GM21360 (cell line): ENCODE measurements around the gene FARP2.
"Not testable (repeated sequence)": the region's sequence is repeated elsewhere in the genome, so short reads cannot be mapped to it uniquely, and the experiment has no call there.

Experiments
- ATAC-seq: cut with Tn5 transposase; IDR thresholded peaks from one replicate; pipeline ENCODE4 v1.9.1; 2021; ENCODE audit warnings: mild to moderate bottlenecking, moderate library complexity; ENCODE audit not compliant: unreplicated experiment

Gene FARP2

GRCh38 chr2:241519669-241520068 is 163.6 kb downstream of the FARP2 start:
- no peak for ATAC-seq

GRCh38 chr2:241522477-241522876 is 166.4 kb downstream of the FARP2 start:
- ATAC-seq = no peak

DNA sequence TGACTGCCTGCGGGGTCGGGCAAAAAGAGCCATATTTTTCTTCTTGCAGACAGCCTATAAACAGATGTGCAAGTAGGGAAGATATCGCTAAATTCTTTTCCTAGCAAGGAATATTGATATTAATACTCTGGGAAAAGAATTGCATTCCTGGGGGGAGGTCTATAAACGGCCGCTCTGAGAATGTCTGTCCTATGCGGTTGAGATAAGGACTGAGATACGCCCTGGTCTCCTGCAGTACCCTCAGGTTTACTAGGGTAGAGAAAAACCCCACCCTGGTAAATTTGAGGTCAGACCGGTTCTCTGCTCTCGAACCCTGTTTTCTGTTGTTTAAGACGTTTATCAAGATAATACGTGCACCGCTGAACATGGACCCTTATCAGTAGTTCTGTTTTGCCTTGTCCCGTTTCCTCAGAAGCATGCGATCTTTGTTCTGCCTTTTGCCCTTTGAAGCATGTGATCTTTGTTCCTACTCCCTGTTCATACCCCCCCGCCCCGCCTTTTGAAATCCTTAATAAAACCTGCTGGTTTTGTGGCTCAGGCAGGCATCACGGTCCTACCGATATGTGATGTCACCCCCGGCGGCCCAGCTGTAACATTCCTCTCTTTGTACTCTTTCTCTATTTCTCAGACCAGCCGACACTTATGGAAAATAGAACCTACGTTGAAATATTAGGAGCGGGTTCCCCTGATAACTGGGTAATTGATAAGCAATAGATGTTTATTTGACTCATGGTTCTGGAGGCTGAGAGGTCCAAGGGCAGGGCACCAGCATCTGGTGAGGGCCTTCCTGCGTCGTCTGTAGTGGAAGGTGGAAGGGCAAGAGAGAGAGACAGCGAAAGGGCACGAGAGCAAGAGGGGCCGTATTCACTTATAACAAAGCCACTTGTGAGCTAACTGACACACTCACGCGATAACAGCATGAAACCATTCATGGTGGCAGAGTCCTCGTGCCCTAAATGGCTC is 170.0 kb downstream of the FARP2 start:
- not testable (repeated sequence) for ATAC-seq

- no peak for ATAC-seq
These were observed 174.5 kb downstream of the FARP2 start for GRCh38 chr2:241530571-241530970.

DNA sequence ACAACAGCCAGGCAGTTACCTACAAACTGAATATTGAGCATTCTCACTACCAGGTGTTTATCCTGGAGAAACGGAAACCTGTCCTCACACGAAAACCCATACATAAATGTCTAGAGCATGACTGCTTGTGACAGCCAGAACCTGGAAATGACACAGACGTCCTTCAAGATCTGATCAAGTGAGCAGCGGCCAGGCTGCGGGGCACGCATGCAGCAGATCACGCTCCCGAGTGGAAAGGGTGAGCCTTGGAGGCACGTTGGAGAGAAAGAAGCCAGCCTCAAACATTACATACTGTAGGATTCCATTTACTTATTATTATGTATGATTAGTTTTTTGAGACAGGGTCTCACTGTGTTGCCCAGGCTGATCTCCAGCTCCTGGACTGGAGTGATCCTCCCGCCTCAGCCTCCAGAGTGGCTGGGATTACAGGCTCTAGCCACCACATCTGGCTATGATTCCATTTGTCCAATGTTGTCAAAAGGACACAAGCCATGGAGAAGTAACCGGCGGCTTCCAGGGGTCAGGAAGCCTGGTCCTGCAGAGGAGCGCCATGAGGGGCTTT is 175.2 kb downstream of the FARP2 start:
- ATAC-seq = no peak

DNA sequence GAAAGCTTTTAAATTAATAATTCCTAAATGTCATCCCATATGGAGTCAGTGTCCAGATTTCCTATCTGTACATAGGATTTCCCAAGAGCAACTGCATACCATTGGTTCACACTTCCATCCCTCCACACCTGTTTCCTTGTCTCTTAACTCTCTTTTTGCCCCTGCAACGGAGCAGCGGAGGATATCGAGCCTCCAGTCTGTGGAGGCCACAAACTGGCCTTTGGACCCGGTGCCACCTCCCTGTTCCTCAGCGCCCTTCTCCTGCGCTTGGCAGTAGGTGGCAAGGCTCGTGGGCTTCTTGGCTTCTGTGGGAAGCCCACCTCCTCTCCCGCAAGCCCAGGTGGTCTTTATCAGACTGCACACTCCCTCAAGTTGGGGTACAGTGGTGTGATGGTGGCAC is 176.1 kb downstream of the FARP2 start:
- no peak for ATAC-seq

GRCh38 chr2:241532733-241533601 is 176.9 kb downstream of the FARP2 start:
- ATAC-seq = no peak

GRCh38 chr2:241534293-241534692 is 178.2 kb downstream of the FARP2 start:
- no peak for ATAC-seq

DNA sequence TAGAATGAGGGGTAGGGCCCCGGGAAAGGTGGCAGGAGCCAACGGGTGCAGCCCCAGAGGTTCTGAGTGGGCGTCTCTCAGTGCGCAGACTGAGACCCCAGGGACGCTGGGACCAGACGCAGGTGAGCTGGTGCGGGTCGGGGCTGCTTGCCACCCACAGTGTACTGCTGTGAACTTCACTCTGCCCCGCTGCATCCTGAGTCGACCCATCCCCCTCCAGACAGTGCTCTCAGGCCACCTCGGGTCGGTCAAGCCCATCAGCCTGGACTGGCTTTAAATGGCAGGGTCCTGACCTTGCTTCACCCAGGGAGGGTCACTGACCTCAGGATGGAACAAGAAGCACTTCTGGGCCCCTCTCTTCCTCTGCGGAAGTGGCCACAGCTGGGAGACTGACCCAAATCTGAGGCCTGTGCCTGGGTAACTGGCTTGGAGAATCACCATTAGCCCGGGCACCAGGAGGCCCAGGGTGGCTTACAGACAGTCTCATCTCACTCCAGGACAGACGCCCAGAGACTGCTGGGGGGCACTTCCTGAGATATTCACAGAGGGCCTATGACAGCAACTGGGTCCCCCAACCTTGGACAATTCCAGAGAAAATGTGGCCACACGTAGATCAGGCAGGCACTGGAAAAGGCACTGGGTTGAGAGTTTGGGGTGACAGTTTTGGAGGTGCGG is 178.8 kb downstream of the FARP2 start:
- ATAC-seq = no peak

GRCh38 chr2:241535871-241536655 is 180.0 kb downstream of the FARP2 start:
- ATAC-seq = no peak

GRCh38 chr2:241538838-241539615 is 182.9 kb downstream of the FARP2 start:
- no peak for ATAC-seq

- ATAC-seq = no peak
These were observed 183.7 kb downstream of the FARP2 start for GRCh38 chr2:241539616-241540374.

GRCh38 chr2:241540401-241540770 is 184.3 kb downstream of the FARP2 start:
- ATAC-seq = no peak

GRCh38 chr2:241540771-241541561 is 184.9 kb downstream of the FARP2 start:
- no peak for ATAC-seq

GRCh38 chr2:241541564-241542277 is 185.6 kb downstream of the FARP2 start:
- ATAC-seq = no peak

DNA sequence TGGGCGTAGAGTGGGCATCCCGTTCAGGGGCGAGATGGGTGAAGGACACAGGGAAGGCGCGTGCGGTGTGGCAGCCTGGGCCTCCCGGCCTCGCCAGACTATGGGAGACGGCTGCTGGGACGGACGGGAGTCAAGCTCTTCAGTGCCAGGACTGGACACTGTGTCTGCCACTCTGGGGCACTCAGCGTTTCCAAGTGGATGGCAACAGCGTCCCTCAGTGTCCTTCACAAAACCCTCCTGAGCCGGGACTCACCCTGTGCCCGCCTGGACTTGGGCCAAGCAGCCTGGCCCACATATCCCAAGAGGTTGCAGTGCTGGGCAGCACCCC is 186.2 kb downstream of the FARP2 start:
- ATAC-seq = no peak
